H7 (cell line): ENCODE results near the gene SBK1. TPM values are rescaled to one million over a fixed set of nuclear protein-coding genes. Genes with fewer than 3 reads are reported as not detected.

Experiments
- DNase-seq: peaks from one replicate; pipeline ENCODE4 v3.0.0; 2012
- H3K27me3 ChIP-seq: 2 replicates; pipeline ENCODE4 v1.6.0; 2011; ENCODE audit warnings: mild to moderate bottlenecking, low read length; ENCODE audit not compliant: control insufficient read depth, insufficient read depth
- H3K36me3 ChIP-seq: replicated peaks from 2 replicates; pipeline ENCODE4 v1.5.1; 2011; ENCODE audit warnings: low read length; ENCODE audit not compliant: control insufficient read depth, insufficient read depth
- H3K4me3 ChIP-seq: 2 replicates; pipeline ENCODE4 v1.5.1; 2011; ENCODE audit warnings: low read depth, mild to moderate bottlenecking, control low read depth, low read length, moderate library complexity; ENCODE audit not compliant: insufficient read depth
- total RNA-seq: library from RNA; depleted of rRNA; stranded (reverse); fragments of >200 nt; shearing (Covaris generic); gene quantifications from 2 replicates; pipeline ENCODE4 v1.2.3, GENCODE V29; 2014

SBK1 gene
- total RNA-seq, 1 experiment from 2014 or later, result 23.6 TPM

- H3K36me3 ChIP-seq, result peaks cover 3% of the 10 kb centered on the region
- H3K27me3 ChIP-seq, result no peaks in the 10 kb centered on the region
- H3K4me3 ChIP-seq, result no peak overlapping the region
- no peak for DNase-seq
Observed at GRCh38 chr16:28307936-28308335, 15.6 kb downstream of the SBK1 start.

- no peaks in the 10 kb centered on the region for H3K27me3 ChIP-seq
- H3K4me3 ChIP-seq, result no peak overlapping the region
- DNase-seq, result no peak
- peaks cover 3% of the 10 kb centered on the region for H3K36me3 ChIP-seq
Observed at GRCh38 chr16:28308794-28309584, 16.7 kb downstream of the SBK1 start.

- no peaks in the 10 kb centered on the region for H3K27me3 ChIP-seq
- H3K4me3 ChIP-seq, result no peak overlapping the region
- peaks cover 2% of the 10 kb centered on the region for H3K36me3 ChIP-seq
- no peak for DNase-seq
Observed at GRCh38 chr16:28309811-28310311, 17.5 kb downstream of the SBK1 start.

GRCh38 chr16:28310796-28311195 lies 18.5 kb downstream of the SBK1 start:
- H3K4me3 ChIP-seq, result no peak overlapping the region
- no peak for DNase-seq
- no peaks in the 10 kb centered on the region for H3K27me3 ChIP-seq
- peaks cover 2% of the 10 kb centered on the region for H3K36me3 ChIP-seq

GRCh38 chr16:28311413-28311812 lies 19.1 kb downstream of the SBK1 start:
- Histone ChIP-seq H3K27me3 (no peaks in the 10 kb centered on the region), H3K36me3 (peaks cover 2% of the 10 kb centered on the region), H3K4me3 (no peak overlapping the region)
- no peak for DNase-seq

- peaks cover 2% of the 10 kb centered on the region for H3K36me3 ChIP-seq
- H3K4me3 ChIP-seq, result no peak overlapping the region
- no peaks in the 10 kb centered on the region for H3K27me3 ChIP-seq
- no peak for DNase-seq
Observed at GRCh38 chr16:28311913-28312312, 19.6 kb downstream of the SBK1 start.

GRCh38 chr16:28312327-28312726 lies 20.0 kb downstream of the SBK1 start:
- Histone ChIP-seq H3K27me3 (no peaks in the 10 kb centered on the region), H3K4me3 (no peak overlapping the region)
- no peak for DNase-seq

GRCh38 chr16:28313587-28313986 lies 21.3 kb downstream of the SBK1 start:
- Histone ChIP-seq H3K36me3 (peaks cover 11% of the 10 kb centered on the region), H3K27me3 (no peaks in the 10 kb centered on the region), H3K4me3 (no peak overlapping the region)
- DNase-seq, result no peak

More at GRCh38 chr16:28312327-28312726, 20.0 kb downstream of the SBK1 start:
- H3K36me3 ChIP-seq, result peaks cover 2% of the 10 kb centered on the region

GRCh38 chr16:28316054-28316453 lies 23.7 kb downstream of the SBK1 start:
- H3K27me3 ChIP-seq, result no peaks in the 10 kb centered on the region
- no peak overlapping the region for H3K4me3 ChIP-seq
- H3K36me3 ChIP-seq, result peaks cover 17% of the 10 kb centered on the region
- no peak for DNase-seq

- peak; percentile 93 for DNase-seq
- Histone ChIP-seq H3K4me3 (no peak overlapping the region), H3K36me3 (peaks cover 17% of the 10 kb centered on the region), H3K27me3 (no peaks in the 10 kb centered on the region)
Observed at GRCh38 chr16:28317040-28317880, 24.9 kb downstream of the SBK1 start.

- no peak for DNase-seq
- Histone ChIP-seq H3K36me3 (peaks cover 17% of the 10 kb centered on the region), H3K27me3 (no peaks in the 10 kb centered on the region), H3K4me3 (no peak overlapping the region)
Observed at GRCh38 chr16:28318042-28318744, 25.9 kb downstream of the SBK1 start.

GRCh38 chr16:28319476-28320022 lies 27.2 kb downstream of the SBK1 start:
- Histone ChIP-seq H3K27me3 (no peaks in the 10 kb centered on the region), H3K4me3 (no peak overlapping the region), H3K36me3 (peaks cover 17% of the 10 kb centered on the region)
- DNase-seq, result no peak

- H3K4me3 ChIP-seq, result no peak overlapping the region
Observed at GRCh38 chr16:28320023-28320561, 27.8 kb downstream of the SBK1 start.

GRCh38 chr16:28320741-28321140 lies 28.4 kb downstream of the SBK1 start:
- DNase-seq, result no peak
- no peaks in the 10 kb centered on the region for H3K27me3 ChIP-seq
- peaks cover 17% of the 10 kb centered on the region for H3K36me3 ChIP-seq
- no peak overlapping the region for H3K4me3 ChIP-seq

More at GRCh38 chr16:28320023-28320561, 27.8 kb downstream of the SBK1 start:
- Histone ChIP-seq H3K36me3 (peaks cover 17% of the 10 kb centered on the region), H3K27me3 (no peaks in the 10 kb centered on the region)
- no peak for DNase-seq
